ENCODE measurements around the gene POR. TPM values are rescaled to one million over a fixed set of nuclear protein-coding genes. Genes with fewer than 3 reads are reported as not detected.

The POR gene
- polyA plus RNA-seq, 1 donor, result 53.7 TPM

DNA sequence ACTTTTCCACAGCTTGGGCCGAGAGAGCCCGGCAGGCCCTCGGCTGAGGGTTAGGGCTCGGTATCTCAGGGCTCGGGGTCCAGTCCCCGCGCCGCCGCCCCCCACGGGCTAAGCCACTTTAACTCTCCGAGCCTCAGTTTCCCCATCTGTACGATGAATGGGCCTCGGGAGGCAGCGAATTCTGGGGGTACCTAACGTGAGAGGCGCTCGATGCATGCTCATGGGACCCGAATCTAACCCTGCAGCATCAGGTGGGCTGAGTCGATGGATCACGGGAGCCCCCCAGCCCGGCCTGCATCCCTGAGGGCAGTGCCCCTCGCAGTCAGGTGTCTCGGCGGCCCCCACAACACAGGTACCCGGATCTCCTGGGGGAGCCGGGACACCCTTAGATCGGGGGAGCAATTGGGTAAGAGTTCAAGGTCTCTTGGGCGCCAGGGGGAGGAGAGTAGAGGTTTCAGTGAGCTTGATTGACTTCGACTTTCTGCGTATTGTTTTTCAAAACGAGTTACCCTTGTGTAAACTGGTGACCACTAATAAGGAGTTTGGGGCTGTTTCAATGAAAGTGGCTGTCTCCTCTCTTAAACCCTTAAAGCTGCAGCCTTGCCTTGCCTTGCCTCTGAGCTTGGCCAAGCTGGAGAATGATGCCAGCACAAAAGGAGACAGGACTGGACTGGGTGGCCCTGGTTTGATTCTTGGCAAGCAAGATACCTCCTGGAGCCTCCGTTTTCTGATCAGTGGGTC lies 631 bp downstream of the POR start:
- DNase-seq, result no peak

- DNase-seq, result no peak
Measured at GRCh38 chr7:75916259-75916658, 1.3 kb downstream of the POR start.

- DNase-seq, result no peak
Measured at GRCh38 chr7:75916685-75917634, 2.0 kb downstream of the POR start.

DNA sequence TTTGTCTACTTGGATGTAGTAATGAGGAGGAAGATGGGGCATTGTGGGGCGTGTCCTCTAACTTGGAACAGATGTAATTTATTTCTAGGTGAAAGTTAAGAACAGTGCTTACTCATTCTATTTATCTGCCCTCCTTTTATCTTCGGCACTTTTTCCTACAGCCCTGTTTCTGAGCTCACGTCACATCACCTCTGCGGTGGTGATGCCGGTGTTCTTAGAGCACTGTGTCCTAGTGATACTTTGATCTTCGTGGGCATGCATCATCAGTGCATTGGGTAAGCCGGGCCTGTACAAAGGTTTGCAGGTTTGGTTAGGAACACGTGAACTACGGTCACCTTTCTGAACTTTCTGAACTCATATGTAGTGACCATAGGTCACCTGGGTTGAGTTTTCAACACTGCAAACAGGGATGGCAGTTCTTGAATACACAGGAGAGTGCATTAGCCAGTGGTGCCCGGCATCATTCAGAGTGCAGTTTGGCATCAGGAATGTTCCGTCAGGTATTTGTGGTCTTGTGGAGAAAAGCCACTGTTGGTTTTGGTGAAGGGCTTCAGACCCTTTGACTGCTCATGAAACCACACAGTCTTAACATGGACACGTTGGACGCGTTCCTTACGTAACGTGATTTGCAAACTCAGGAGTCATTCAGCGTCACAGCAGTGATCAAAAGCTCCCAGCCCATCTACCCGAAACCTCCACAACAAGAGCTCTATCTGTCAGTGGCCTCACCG lies 5.6 kb downstream of the POR start:
- no peak for DNase-seq

DNA sequence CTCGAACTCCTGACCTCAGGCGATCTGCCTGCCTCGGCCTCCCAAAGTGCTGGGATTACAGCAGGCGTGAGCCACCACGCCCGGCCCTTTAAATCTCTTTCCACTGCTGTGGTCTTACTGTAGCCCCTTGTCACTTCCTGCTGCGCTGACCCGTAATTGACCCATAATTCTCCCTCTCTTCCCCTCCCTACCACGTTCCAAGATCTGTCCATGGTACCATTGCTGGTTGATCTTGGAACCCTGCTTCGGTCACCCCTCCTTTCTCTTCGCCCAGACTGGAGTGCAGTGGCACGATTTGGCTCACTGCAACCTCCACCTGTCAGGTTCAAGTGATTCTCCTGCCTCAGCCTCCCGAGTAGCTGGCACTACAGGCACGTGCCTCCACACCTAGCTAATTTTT lies 6.5 kb downstream of the POR start:
- no peak for DNase-seq

GRCh38 chr7:75922966-75923603 lies 8.1 kb downstream of the POR start:
- DNase-seq, result no peak

GRCh38 chr7:75924256-75924655 lies 9.3 kb downstream of the POR start:
- DNase-seq, result no peak

DNA sequence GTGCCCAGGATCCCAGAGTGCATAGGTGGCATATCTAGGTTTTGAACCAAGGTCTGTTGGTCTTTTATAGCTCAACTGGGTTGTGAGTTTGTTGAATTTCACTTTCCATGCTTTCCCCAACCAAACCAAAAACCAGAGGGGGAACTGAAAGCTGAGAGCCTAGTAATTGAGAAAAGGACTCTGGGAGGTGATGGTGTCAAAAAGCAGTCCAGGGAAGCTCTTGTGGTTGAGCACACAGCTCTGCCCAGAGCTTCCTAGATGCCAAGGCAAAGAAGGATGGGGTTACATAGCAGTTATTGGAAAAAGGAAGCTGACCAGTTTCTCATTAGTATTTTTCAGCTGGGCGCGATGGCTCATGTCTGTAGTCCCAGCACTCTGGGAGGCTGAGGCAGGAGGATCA lies 9.9 kb downstream of the POR start:
- no peak for DNase-seq

DNA sequence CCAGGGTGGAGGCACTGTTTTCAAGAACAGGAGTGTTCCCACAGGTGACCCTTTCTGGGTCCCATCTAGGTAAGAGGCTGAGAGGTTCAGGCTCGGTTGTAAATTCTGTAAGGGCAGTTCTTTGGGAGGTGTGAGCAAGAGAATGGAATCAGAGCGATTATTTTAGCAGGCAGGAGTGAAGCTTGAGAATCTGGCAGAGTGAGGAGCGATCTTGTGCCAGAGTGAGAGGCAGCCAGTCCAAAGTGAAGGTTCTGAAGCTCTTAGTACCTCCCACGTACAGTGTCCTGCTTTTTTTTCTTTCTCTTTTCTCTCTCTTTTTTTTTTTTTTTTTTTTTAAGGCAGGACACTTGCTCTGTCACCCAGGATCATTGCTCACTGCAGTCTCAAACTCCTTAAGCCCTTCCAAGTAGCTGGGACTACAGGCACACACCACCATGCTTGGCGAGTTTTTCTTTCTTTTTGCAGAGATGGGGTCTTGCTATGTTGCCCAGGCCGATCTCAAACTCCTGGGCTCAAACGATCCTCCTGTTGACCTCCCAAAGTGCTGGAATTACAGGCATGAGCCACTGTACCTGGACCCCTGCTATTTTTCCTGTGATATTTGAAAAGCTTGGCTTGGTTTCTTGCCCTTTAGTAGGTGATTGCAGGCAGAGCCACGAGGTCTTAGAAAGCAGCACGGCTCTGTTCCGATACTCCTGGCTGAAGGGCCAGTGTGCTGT lies 10.9 kb downstream of the POR start:
- no peak for DNase-seq

- DNase-seq, result no peak
Measured at GRCh38 chr7:75928568-75928914, 13.6 kb downstream of the POR start.

DNA sequence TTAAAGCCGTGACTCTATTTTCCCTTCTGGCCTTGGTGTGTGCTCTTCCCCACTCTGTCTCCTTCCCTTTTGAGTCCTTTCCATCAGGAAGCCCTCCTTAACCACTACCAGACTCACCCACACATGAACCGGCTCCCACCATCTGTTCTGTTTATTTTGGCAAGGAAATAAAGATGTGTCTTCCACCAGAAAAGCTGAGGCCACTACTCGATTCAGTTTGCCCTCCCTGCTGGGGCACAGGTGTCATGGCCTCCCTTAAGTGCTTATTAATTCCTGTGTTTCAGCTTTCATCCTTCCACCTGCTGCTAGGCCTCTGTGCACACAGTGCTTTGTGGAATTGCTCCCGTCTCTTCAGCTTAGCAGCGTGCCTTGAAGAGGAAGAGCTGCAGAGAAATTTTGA lies 16.7 kb downstream of the POR start:
- DNase-seq, result no peak

DNA sequence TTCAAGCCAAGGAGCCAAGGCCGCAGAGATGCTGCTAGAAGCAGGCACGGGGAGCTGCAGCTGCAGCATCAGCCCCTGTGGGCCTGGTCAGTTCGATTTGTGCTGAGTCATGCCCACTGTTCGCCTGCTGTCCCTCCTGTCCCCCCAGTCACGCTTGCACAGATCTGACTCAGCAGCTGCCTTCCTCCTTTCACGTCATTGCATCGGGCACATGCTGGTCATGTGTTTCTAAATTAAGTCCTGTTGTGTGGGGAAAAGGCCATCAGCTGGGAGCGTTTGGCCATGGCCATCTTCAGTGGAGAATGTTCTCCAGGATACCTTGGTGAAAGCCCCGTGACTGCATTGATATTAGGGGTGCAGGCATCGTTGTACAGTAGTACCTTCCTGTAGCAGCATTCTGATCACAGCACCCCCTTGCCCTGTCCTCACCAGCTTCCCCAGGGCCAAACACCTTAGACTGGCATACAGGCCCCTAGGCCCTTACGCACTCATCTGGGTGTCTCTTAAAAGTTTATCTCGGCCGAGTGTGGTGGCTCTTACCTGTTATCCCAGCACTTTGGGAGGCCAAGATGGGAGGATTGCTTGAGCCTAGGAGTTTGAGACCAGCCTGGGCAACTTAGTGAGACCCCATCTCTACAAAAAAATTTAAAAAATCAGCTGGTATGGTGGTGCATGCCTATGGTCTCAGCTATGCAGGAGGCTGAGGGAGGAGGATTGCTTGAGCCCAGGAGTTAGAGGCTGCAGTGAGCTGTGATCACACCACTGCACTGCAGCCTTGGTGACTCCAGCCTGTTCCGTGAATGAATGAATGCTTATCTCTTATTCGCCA lies 23.2 kb downstream of the POR start:
- DNase-seq, result no peak

DNA sequence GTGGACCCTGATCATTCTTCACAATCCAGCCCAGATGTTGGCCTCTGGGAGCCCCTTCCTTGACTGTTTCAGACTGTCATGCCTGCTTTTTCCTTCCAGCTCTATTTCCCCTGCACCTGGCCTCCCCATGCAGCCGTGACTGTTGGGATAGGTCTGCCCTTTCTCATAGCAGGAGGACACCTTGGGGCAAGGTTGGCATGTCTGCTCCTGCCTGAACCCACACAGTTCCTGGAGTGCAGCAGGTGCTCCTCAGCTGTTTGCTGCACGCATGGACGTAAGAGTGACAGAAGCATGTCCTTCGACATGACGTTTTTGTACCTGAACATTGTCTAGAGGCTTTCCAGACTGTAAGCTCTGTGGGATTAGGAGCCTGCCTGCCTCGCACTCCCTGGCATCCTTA lies 24.0 kb downstream of the POR start:
- DNase-seq, result no peak

DNA sequence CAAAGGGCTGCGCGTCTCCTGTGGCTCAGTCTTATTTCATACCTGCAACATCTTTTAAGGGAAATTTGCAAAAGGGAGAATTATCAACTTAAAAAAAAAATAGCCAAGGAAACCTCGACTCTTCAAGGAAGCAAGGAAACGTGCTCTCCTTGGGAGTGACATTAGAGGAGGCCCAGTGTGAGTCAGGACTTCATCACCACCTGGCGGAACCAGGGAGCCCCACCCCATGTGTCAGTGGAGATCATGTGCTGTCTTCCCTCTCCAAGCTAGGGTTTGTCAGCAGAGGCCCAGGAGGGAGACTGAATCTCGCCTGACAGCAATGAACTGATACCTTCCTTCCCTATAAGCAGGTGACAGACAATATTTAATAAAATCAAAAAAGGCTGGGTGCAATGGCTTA lies 28.9 kb downstream of the POR start:
- DNase-seq, result no peak

- no peak for DNase-seq
Measured at GRCh38 chr7:75944507-75944906, 29.6 kb downstream of the POR start.

- DNase-seq, result no peak
Measured at GRCh38 chr7:75945297-75946168, 30.6 kb downstream of the POR start.

DNA sequence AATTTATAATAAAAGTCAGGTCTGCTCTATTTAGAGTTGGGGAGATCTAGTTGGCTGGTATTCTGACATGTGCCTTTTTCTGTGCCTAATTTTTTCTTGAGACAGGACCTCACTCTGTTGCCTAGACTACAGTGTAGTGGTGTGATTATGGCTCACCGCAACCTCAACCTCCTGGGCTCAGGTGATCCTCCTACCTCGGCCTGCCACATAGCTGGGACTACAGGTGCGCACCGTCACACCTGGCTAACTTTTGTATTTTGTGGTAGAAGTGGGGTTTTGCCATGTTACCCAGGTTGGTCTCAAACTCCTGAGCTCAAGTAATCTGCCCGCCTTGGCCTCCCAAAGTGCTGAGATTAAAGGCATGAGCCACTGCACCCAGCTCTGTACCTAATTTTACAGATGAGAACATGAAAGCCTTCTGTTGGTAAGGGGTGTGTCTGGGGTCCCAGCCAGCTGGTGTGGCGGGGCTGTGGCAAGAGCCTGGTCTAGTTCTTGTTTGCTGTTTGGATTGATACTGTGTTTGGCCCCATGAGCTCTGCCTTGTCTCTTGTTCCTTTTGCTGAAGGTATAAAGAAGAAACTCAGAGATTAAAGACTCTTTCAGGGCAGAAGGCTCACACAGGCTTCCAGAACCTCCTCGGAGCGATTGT lies 31.4 kb downstream of the POR start:
- no peak for DNase-seq

- DNase-seq, result no peak
Measured at GRCh38 chr7:75948179-75948578, 33.2 kb downstream of the POR start.

GRCh38 chr7:75950111-75950681 lies 35.2 kb downstream of the POR start:
- no peak for DNase-seq

Measured in left kidney (tissue), 2 donors.